ENCODE data around the gene SUGCT. TPM values are rescaled to one million over a fixed set of nuclear protein-coding genes. Genes with fewer than 3 reads are reported as not detected.

The SUGCT gene
- total and polyA plus RNA-seq, 2 of the 8 experiments (the other 6 are each of a cell fraction or from before 2014, with no cell fraction given): 2.8 to 5.4 TPM

DNA sequence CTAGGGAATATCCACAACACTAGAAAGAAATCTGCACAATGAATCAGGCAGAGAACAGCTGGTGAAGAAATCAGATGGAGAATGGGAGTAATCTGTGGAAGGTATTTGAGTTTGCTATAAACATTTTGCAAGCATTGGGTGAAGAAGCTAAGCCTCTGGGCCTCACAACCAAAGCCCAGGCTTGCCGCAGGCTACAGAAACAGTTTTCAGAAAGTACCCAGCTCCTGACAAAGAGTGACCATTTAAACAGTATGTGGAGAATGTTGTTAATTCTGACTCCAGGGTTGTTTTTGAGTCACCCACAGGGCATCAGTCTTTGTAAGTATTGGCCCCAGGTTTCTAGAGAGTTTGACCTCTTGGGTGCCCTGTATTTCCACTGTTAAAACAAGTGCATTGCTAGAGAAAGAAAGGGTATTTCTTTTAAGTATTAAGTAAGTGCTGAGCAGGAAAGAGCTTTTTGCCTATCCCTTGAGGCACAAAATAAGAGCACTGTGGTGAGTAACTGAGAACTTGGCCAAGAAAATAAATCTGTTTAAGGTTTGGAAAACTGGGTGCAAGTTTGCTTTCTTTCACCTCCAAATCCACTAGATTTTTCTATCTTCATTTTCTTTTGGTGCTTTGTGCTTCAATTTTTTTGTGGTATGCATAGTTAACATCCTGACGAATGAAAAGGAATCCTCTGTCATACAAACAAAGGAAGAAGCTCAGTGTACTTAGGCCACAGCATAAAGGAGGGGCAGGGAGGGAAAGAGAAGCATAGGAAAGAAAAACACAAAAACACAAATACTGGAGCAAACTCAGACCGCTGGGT, 691.8 kb downstream of the SUGCT start (continued):
- TF ChIP-seq TCF12 (IDR thresholded peaks at IDR 0.05; ENCODE audit: low read depth, low read length) (no peak), SP2 (IDR thresholded peaks at IDR 0.05; ENCODE audit: low read length) (no peak), CBX5 (IDR thresholded peaks at IDR 0.05; ENCODE audit: low read depth, low read length) (no peak), BACH1 (IDR thresholded peaks at IDR 0.05; ENCODE audit: low read length) (no peak), SP4 (IDR thresholded peaks at IDR 0.05; ENCODE audit: low read length) (no peak), BRCA1 (IDR thresholded peaks at IDR 0.05; ENCODE audit: low read depth, low read length) (no peak), RXRA (IDR thresholded peaks at IDR 0.05; ENCODE audit: insufficient read depth, low read depth, low read length) (no peak), KDM1A (IDR thresholded peaks at IDR 0.05; ENCODE audit: borderline replicate concordance, low read length) (no peak)
- TF ChIP-seq, protein P1, sequence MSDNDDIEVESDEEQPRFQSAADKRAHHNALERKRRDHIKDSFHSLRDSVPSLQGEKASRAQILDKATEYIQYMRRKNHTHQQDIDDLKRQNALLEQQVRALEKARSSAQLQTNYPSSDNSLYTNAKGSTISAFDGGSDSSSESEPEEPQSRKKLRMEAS (IDR thresholded peaks at IDR 0.05): no peak
